OCI-LY1 (cell line): ENCODE data around the gene FNBP1.

Source experiments
- H2AFZ ChIP-seq: fragments of 200-600 bp; sonication (generic), shearing (Covaris generic); 2 replicates; pipeline ENCODE4 v1.6.0; 2014; ENCODE audit warnings: antibody characterized with exemption, mild to moderate bottlenecking, low read length
- H3F3A ChIP-seq: fragments of 200-600 bp; sonication (generic), shearing (Covaris generic); 2 replicates; pipeline ENCODE4 v1.6.0; 2014; ENCODE audit warnings: mild to moderate bottlenecking, antibody characterized with exemption, low read length, moderate library complexity; ENCODE audit not compliant: insufficient read depth
- H3K27ac ChIP-seq: fragments of 200-600 bp; sonication (generic); 2 replicates; pipeline ENCODE4 v1.5.1; 2014; ENCODE audit warnings: low read length, mixed run types, mild to moderate bottlenecking, low read depth; ENCODE audit not compliant: poor library complexity, severe bottlenecking
- H3K27me3 ChIP-seq: fragments of 200-600 bp; sonication (generic); 2 replicates; pipeline ENCODE4 v1.6.0; 2014; ENCODE audit warnings: antibody characterized with exemption, mild to moderate bottlenecking, low read length, moderate library complexity; ENCODE audit not compliant: insufficient read depth
- H3K36me3 ChIP-seq: fragments of 200-600 bp; sonication (generic); 2 replicates; pipeline ENCODE4 v1.6.1; 2014; ENCODE audit warnings: mild to moderate bottlenecking, antibody characterized with exemption, low read length, moderate library complexity, mixed read lengths; ENCODE audit not compliant: insufficient read depth
- H3K4me1 ChIP-seq: fragments of 200-600 bp; sonication (generic); 2 replicates; pipeline ENCODE4 v1.5.1; 2014; ENCODE audit warnings: mild to moderate bottlenecking, low read length, moderate library complexity; ENCODE audit not compliant: insufficient read depth, severe bottlenecking
- H3K4me2 ChIP-seq: fragments of 200-600 bp; sonication (generic), shearing (Covaris generic); 2 replicates; pipeline ENCODE4 v1.6.1; 2014; ENCODE audit warnings: low read length
- H3K4me3 ChIP-seq: fragments of 200-600 bp; sonication (generic); 2 replicates; pipeline ENCODE4 v1.5.1; 2014; ENCODE audit warnings: low read length, low read depth, mild to moderate bottlenecking, mixed read lengths; ENCODE audit not compliant: poor library complexity, severe bottlenecking
- H3K79me2 ChIP-seq: fragments of 200-600 bp; shearing (Covaris generic); 2 replicates; pipeline ENCODE4 v1.6.1; 2016; ENCODE audit warnings: mixed run types, low read length, mixed read lengths; ENCODE audit not compliant: insufficient read depth
- H3K9ac ChIP-seq: fragments of 200-600 bp; sonication (generic), shearing (Covaris generic); 2 replicates; pipeline ENCODE4 v1.6.1; 2014; ENCODE audit warnings: mild to moderate bottlenecking, low read length, mixed read lengths
- H3K9me2 ChIP-seq: fragments of 200-600 bp; sonication (generic), shearing (Covaris generic); 2 replicates; pipeline ENCODE4 v1.6.1; 2014; ENCODE audit warnings: low read depth, mild to moderate bottlenecking, low read length, mixed read lengths
- H3K9me3 ChIP-seq: fragments of 200-600 bp; shearing (Covaris generic); 2 replicates; pipeline ENCODE4 v1.6.1; 2014; ENCODE audit warnings: low read length, mixed read lengths
- H4K20me1 ChIP-seq: fragments of 200-600 bp; sonication (generic), shearing (Covaris generic); 2 replicates; pipeline ENCODE4 v1.6.0; 2016; ENCODE audit warnings: mild to moderate bottlenecking, low read length; ENCODE audit not compliant: insufficient read depth
- EZH2 ChIP-seq: fragments of 200-600 bp; sonication (generic), shearing (Covaris generic); IDR thresholded peaks from 2 replicates; pipeline ENCODE4 v1.8.0; 2017; ENCODE audit warnings: borderline replicate concordance, mixed run types, mild to moderate bottlenecking, antibody characterized with exemption, low read length, moderate library complexity, mixed read lengths
- TF ChIP-seq, protein P1 (sequence below): fragments of 200-600 bp; sonication (generic), shearing (Covaris generic); IDR thresholded peaks from 2 replicates; pipeline ENCODE4 v1.5.1; 2017; ENCODE audit warnings: mild to moderate bottlenecking, antibody characterized with exemption, low read length, moderate library complexity, mixed read lengths

FNBP1 gene

DNA sequence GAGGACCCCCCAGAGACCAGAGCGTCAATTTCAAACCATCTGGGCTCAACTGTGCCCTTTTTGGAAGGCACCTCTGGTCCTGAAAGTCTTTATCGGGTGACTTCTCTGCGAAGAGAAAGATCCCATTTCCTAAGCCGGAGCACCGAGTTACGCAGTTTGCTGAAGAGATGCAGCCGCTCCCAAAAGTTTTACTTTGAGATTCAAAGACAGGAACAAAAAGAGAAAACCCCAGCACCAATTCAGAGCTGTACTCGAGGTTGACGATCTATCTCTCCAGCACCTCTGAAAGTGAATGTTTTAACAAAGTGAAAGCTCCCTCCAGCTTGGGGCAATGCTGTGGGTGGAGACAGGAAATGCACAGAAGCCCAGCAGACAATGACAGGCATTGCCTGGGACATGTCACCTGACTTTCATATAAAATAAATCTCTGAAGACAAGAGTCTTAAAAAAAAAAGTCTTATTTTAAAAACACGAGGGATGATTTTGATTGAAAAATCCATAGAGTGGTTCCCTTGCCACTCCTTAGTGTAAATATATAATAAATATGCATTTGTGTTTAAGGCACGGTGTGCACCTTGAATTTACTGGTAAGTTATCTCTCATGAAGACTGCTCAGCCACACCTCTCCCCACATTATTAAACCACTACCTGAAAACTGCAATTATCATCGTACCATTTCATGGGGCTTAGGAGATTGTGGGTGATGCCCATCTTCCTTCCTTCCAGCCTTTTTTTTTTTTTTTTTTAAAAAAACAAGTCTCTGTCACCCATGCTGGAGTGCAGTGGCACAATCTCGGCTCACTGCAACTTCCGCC is 79.9 kb downstream of the FNBP1 start:
- Histone ChIP-seq H3K4me3 (peak overlapping the region; percentile 62), H3K27me3 (no peaks in the 10 kb centered on the region), H2AFZ (peak overlapping the region; percentile 11), H4K20me1 (no peaks in the 10 kb centered on the region), H3K4me1 (peaks cover 21% of the 10 kb centered on the region), H3K36me3 (no peaks in the 10 kb centered on the region), H3K79me2 (no peaks in the 10 kb centered on the region), H3K4me2 (peak overlapping the region; percentile 62), H3F3A (no peaks in the 10 kb centered on the region), H3K9ac (peak overlapping the region; percentile 69), H3K27ac (no peak overlapping the region), H3K9me3 (no peaks in the 10 kb centered on the region), H3K9me2 (no peaks in the 10 kb centered on the region)
- TF ChIP-seq, protein P1, sequence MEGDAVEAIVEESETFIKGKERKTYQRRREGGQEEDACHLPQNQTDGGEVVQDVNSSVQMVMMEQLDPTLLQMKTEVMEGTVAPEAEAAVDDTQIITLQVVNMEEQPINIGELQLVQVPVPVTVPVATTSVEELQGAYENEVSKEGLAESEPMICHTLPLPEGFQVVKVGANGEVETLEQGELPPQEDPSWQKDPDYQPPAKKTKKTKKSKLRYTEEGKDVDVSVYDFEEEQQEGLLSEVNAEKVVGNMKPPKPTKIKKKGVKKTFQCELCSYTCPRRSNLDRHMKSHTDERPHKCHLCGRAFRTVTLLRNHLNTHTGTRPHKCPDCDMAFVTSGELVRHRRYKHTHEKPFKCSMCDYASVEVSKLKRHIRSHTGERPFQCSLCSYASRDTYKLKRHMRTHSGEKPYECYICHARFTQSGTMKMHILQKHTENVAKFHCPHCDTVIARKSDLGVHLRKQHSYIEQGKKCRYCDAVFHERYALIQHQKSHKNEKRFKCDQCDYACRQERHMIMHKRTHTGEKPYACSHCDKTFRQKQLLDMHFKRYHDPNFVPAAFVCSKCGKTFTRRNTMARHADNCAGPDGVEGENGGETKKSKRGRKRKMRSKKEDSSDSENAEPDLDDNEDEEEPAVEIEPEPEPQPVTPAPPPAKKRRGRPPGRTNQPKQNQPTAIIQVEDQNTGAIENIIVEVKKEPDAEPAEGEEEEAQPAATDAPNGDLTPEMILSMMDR: no peak
- TF ChIP-seq EZH2: no peak

DNA sequence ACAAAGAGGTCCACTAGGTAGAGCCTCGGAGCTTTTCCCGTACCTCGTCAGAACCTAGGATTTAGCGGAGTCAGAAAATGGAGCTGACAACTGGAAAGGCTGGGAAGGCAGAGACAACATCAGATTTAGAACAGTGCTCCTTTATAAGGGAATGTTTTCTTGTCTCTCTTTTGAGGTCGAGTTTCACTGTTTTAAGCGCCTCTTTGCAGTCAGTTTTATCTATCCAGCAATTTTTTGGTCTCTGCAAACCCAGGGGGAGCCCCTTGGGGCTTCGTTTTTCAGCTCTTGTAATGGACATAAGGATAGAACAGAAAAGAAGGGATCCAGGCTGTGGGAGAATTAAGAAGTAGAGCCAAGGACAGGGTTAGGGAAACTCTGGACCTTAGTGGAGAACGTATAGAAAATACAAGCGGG is 80.5 kb downstream of the FNBP1 start:
- peak overlapping the region; percentile 11 for H2AFZ ChIP-seq
- peaks cover 21% of the 10 kb centered on the region for H3K4me1 ChIP-seq
- no peaks in the 10 kb centered on the region for H3K36me3 ChIP-seq
- no peaks in the 10 kb centered on the region for H3K27me3 ChIP-seq
- peak overlapping the region; percentile 62 for H3K4me2 ChIP-seq
- no peak for TF ChIP-seq EZH2
- TF ChIP-seq, protein P1: no peak
- peak overlapping the region; percentile 62 for H3K4me3 ChIP-seq
- no peaks in the 10 kb centered on the region for H3K9me3 ChIP-seq
- H3K27ac ChIP-seq: no peak overlapping the region
- no peaks in the 10 kb centered on the region for H4K20me1 ChIP-seq
- H3K9me2 ChIP-seq: no peaks in the 10 kb centered on the region
- H3K79me2 ChIP-seq: no peaks in the 10 kb centered on the region
- H3K9ac ChIP-seq: peak overlapping the region; percentile 69
- H3F3A ChIP-seq: no peaks in the 10 kb centered on the region

DNA sequence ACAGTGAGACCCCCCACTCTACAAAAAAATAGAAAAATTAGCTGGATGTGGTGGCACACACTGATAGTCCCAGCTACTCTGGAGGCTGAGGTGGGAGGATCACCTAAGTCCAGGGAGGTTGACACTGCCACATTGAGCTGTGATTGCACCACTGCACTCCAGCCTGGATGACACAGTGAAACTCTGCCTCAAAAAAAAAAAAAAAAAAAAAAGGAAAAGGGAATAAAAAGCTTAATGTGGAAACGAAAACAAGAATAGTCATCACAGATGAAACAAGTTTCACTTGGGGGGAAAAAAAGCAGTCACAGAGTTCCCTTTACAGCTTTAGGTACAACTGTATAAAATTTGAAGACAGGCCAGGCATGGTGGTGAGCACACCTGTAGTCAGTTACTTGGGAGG is 84.2 kb downstream of the FNBP1 start:
- H2AFZ ChIP-seq: no peak overlapping the region
- H3K4me1 ChIP-seq: peaks cover 21% of the 10 kb centered on the region
- H3K9me2 ChIP-seq: no peaks in the 10 kb centered on the region
- no peaks in the 10 kb centered on the region for H3K27me3 ChIP-seq
- no peaks in the 10 kb centered on the region for H3F3A ChIP-seq
- TF ChIP-seq, protein P1: no peak
- no peak for TF ChIP-seq EZH2
- no peak overlapping the region for H3K4me2 ChIP-seq
- H3K9me3 ChIP-seq: no peaks in the 10 kb centered on the region
- H4K20me1 ChIP-seq: no peaks in the 10 kb centered on the region
- H3K27ac ChIP-seq: no peak overlapping the region
- no peaks in the 10 kb centered on the region for H3K79me2 ChIP-seq
- no peaks in the 10 kb centered on the region for H3K36me3 ChIP-seq
- H3K4me3 ChIP-seq: no peak overlapping the region
- no peak overlapping the region for H3K9ac ChIP-seq
